IPS DF 19.7 (cell line): ENCODE measurements around the gene SLC35G4.
"Not testable (repeated sequence)": the region's sequence is repeated elsewhere in the genome, so short reads cannot be mapped to it uniquely, and the experiment has no call there.

Experiments used
- DNase-seq: peaks from one replicate; pipeline ENCODE4 v3.0.0-alpha.2; 2013; ENCODE audit warnings: low read depth, low spot score

Gene SLC35G4

DNA sequence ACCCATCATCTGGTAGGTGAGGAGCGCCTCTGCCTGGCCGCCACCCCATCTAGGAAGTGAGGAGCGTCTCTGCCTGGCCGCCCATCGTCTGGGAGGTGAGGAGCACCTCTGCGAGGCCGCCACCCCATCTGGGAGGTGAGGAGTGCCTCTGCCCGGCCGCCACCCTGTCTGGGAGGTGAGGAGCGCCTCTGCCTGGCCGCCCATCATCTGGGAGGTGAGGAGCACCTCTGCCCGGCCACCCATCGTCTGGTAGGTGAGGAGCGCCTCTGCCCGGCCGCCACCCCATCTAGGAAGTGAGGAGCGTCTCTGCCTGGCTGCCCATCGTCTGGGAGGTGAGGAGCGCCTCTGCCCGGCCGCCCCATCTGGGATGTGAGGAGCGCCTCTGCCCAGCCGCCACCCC, 4.2 kb downstream of the SLC35G4 start:
- DNase-seq = not testable (repeated sequence)

DNA sequence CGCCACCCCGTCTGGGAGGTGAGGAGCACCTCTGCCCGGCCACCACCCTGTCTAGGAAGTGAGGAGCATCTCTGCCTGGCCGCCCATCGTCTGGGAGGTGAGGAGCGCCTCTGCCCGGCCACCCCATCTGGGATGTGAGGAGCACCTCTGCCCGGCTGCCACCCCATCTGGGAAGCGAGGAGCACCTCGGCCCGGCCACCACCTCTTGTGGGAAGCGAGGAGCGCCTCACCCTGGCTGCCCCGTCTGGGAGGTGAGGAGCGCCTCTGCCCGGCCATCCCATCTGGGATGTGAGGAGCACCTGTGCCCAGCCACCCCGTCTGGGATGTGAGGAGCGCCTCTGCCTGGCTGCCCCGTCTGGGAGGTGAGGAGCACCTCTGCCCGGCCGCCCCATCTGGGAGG, 4.6 kb downstream of the SLC35G4 start:
- not testable (repeated sequence) for DNase-seq

DNA sequence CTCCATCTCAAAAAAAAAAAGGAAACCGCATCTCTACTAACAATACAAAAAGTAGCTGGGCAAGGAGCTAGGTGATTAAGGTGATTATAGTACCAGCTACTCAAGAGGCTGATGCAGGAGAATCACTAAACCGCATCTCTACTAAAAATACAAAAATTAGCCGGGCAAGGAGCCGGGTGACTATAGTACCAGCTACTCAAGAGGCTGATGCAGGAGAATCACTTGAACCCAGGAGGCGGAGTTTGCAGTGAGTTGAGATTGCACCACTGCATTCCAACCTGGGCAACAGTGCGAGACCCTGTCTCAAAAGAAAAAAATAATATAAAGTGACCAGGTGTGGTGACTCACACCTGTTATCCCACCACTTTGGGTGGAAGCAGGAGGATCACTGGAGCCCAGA, 5.6 kb downstream of the SLC35G4 start:
- DNase-seq = not testable (repeated sequence)

DNA sequence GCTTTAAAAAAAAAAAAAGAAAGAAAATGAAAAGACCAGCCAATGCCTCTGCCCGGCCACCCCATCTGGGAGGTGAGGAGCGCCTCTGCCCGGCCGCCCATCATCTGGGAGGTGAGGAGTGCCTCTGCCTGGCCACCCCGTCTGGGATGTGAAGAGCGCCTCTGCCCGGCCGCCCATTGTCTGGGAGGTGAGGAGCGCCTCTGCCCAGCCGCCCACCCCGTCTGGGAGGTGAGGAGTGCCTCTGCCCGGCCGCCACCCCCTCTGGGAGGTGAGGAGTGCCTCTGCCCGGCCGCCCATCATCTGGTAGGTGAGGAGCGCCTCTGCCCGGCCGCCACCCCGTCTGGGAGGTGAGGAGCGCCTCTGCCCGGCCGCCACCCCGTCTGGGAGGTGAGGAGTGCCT, 37.9 kb downstream of the SLC35G4 start:
- DNase-seq = not testable (repeated sequence)

DNA sequence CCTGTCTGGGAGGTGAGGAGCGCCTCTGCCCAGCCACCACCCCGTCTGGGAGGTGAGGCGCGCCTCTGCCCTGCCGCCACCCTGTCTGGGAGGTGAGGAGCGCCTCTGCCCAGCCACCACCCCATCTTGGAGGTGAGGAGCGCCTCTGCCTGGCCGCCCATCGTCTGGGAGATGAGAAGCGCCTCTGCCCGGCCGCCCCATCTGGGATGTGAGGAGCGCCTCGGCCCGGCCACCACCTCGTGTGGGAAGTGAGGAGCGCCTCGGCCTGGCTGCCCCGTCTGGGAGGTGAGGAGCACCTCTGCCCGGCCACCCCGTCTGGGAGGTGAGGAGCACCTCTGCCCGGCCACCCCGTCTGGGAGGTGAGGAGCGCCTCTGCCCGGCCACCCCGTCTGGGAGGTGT, 38.4 kb downstream of the SLC35G4 start:
- not testable (repeated sequence) for DNase-seq

DNA sequence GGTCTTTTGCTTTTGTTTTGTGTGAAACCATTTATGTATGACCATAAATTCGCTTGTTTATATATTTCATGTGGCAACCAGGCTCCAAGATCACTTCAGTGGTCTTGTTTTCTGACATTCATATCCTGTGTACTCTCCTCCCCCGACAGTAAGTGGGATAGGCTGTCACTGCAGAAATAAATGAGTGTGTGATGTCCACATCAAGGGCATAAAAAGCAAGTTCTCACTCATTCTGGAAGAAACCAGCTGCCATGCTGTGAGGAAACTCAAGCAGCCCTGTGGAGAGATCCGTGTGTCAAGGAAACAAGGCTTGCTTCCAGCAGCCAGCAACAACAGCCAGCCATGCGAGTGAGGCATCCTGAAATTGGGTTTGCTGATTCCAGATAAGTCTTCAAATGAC, 40.4 kb downstream of the SLC35G4 start:
- DNase-seq = no peak

DNA sequence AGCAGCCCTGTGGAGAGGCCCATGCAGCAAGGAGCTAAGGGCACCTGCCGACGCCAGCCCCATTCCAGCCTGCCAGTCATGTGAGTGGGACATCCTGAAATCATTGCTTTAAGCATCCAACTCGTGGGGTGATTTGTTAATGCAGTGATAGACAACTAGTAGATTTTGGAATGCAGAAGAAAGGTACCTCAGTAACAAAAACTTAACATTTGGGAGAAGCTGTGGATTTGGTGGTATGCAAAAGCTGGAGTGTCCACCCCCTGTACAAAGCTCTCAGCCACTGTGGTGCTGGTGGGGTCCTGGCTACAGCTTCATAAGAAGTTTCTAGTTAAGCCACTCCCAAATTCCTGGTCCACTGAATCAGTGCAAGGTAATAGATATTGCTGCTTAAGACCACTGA, 42.5 kb downstream of the SLC35G4 start:
- no peak for DNase-seq

DNA sequence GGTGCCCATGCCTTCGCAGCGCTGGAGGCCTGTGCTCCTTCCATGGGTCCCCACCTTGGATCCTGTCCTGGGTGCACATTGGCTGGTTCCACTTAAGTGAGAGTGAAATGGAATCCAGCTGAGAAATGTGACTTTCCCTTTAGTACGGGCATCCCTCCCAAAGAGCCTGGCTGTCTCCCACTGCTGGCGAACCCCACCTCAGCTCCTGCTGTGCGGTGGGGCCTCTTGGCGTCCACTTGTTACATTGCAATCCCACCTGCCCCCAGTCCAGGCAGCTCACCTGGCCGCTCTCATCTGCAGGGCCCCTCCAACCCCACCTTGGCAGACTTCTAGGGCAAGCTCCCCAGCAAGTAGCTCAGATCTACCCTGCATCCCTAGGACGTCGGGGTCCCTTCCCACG, 44.1 kb downstream of the SLC35G4 start:
- DNase-seq = no peak

DNA sequence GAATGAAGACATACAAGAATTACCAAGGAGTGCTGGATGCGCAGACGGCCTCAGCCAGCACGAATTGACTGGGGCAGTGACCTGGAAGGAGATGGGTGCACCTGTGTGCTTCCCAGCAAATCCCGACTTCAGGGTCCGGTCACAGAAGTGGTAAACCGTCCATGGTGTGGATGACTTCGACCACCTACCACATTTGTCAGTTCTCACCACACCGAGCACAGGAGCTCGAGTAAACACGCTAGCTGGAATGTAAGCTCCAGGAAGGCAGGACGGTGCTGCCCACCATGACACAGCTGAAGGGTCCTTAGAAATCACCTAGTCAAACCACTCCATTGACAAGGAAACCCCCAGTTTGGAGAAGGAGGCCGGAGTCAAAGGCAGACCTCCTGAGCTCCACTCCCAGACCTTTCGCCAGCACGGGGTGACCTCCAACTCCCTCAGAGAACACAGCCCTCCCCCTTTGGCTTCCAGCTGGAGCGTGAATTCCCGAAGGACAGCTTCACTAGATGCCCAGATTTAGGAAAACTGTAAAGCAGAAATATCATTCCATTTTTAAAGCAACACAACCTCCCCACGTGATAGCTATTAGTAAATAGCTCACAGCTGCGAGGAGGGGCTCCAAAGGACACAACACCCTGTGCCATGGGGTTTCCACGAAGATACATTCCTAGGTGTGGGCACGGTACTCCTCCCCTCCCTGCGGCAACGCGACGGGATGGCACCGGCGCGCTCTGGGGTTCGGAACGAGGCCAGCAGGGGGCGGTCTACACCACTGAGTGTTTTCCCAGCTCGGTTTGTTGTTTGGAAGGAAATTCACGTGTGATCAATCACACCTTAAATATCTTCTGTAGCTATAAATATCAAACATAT, 45.6 kb downstream of the SLC35G4 start:
- no peak for DNase-seq

DNA sequence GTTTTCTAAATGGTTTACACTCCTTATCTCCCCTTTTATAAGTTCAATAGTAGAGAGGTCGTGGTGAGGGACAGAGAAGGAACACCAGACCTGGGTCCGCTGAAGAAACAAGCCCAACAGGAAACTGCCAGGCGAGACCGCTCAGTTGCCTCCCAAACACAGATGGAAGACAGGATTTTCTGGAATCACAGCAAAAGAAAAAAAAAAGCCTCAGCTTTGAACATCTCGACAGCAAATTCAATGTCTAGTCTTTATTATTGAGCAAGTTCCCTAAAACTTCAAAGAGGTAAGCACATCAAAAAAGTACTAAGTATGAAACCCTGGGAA, 46.2 kb downstream of the SLC35G4 start:
- no peak for DNase-seq

DNA sequence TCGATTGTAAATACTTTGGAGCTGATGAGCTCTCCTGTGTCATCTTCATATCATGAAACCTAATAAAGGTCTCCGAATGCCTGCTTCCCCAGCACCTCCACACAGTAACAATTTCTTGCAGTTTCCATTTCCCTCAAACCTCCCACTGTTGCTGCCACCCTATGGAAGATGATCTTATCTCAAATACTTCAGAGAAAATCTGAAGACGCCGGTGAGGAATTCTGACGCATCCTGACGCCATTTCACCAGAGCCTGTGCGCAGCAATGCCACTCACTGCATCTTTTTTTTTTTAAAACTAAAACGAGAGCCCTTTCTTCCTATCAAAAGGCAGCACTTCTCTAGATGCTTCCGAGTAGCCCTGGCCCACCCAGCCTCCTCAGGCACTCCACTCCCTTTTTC, 47.8 kb downstream of the SLC35G4 start:
- no peak for DNase-seq

DNA sequence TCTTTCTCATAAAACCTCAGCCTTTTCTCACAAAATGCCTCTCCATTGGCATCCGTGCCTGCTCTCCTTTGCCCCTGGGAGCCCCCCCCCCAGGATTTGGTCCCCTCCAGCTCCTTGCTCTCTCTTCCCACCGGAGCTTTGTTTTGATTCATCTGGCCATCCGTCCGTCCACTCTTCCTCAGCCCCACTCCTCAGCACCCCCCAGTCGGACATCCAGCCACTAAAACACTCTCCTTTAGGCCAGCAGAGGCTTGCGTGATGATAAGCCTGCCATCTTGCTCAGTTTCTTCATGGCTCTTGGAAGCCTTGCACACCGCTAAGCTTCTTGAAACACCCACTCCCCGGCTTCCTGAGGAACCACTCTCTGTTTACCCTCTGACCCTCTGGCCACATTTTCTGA, 48.2 kb downstream of the SLC35G4 start:
- no peak for DNase-seq

DNA sequence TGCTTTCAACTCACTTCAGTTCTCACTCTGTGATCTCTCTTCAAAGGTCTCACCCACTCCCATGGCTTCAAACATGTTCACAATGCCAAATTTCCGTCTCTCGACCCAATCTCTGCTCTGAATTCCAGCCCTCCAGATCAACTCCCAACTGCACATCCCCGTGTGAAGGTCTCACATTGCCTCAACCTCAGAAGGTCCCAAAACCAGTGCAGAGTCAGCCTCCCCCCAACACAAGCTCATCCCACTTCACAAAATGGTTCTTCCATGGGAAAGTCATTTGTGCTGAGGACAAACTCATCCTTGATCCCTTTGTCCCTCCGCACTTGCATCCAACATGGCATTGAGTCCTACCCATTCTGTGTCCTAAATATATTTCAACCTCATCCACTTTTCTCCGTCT, 48.6 kb downstream of the SLC35G4 start:
- DNase-seq = no peak

DNA sequence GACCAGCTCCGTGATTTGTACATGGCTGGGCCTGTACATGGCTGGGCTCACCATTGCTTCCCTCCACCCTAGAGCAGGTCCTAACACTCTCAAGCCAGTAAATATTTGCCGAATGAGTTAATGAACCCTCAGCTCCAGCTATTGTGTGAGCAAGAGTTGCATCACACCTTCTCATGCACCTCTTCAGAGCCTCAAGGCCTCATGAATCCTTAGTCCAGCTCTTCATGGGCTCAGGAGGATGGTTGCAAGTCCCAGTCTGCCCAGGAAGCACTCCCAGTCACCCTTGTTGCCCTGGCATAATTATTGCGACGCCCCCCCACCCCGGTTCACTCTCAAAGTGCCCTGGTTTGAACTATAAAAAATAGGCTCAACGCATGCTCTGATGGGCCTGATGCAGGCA, 49.6 kb downstream of the SLC35G4 start:
- DNase-seq = no peak
